Spleen (tissue), 7 donors: Measurements from ENCODE around the gene TAX1BP1.

Experiments used
- CTCF ChIP-seq, 11 experiments: fragments of 200-600 bp in 7 of 11; fragments of 450-650 bp in 4 of 11; sonication (generic) in 4 of 11; IDR thresholded peaks in 8 of 11; conservative IDR thresholded peaks in 3 of 11; 1 replicate in 7 of 11; 2 replicates in 4 of 11; pipeline versions ENCODE4 v1.4.0 to v1.8.0; 2016 to 2021; ENCODE audit warnings: antibody characterized with exemption in 11 of 11, inconsistent platforms in 4 of 11, mild to moderate bottlenecking in 1 of 11
- POLR2AphosphoS5 ChIP-seq, 3 donors: sonication (generic); formaldehyde crosslinking; IDR thresholded peaks; one replicate each; pipeline ENCODE4 v1.5.1; 2017; ENCODE audit warnings: antibody characterized with exemption in 3 of 3
- donor health status: DM: no; HTN: no; CAD: no; lungs with moderate emphysema.
- donor health status: DM: no; HTN: no; CAD: no.
- donor health status: DM: no; HTN: no; CAD: no.

GRCh38 chr7:27839099-27839498 lies 99.1 kb downstream of the TAX1BP1 start:
- peak in 2 of 3 donors; percentile 34 to 73 for TF ChIP-seq POLR2AphosphoS5 (IDR thresholded peaks at IDR 0.05)
- no peak for TF ChIP-seq CTCF (IDR thresholded peaks at IDR 0.05 in 8 of 11, conservative IDR thresholded peaks at IDR 0.05 in 3 of 11)
